ENCODE data around the gene BRAP.
"Not testable (repeated sequence)": the region's sequence is repeated elsewhere in the genome, so short reads cannot be mapped to it uniquely, and the experiment has no call there.

The BRAP gene

GRCh38 chr12:111685811-111686573, at the start of gene BRAP, which contains the start of gene ACAD10:
TSS of gene BRAP (minus strand) at chr12:111685956. CDS start at chr12:111685792, 164 bp downstream.
TSS of gene ACAD10 (plus strand) at chr12:111686053. CDS start at chr12:111692710, 6,657 bp downstream.
- peak; percentile 85 to 90 for DNase-seq (ENCODE audit: low read depth in 2 of 2)

- DNase-seq (ENCODE audit: low read depth in 2 of 2) = no peak
Observed at GRCh38 chr12:111733340-111733915, 47.7 kb upstream of the BRAP start.

GRCh38 chr12:111732786-111733185, 47.0 kb upstream of the BRAP start:
- no peak for DNase-seq (ENCODE audit: low read depth in 2 of 2)

- DNase-seq (ENCODE audit: low read depth in 2 of 2) = no peak
Observed at GRCh38 chr12:111730420-111730819, 44.7 kb upstream of the BRAP start.

GRCh38 chr12:111728795-111729194, 43.0 kb upstream of the BRAP start:
- DNase-seq (ENCODE audit: low read depth in 2 of 2) = no peak

GRCh38 chr12:111723646-111724360, 38.0 kb upstream of the BRAP start:
- not testable (repeated sequence) for DNase-seq (ENCODE audit: low read depth in 2 of 2)

GRCh38 chr12:111720457-111720856, 34.7 kb upstream of the BRAP start:
- DNase-seq (ENCODE audit: low read depth in 2 of 2) = no peak

GRCh38 chr12:111719316-111719715, 33.6 kb upstream of the BRAP start:
- DNase-seq (ENCODE audit: low read depth in 2 of 2) = not testable (repeated sequence)

GRCh38 chr12:111715279-111715678, 29.5 kb upstream of the BRAP start:
- DNase-seq (ENCODE audit: low read depth in 2 of 2) = no peak

- no peak for DNase-seq (ENCODE audit: low read depth in 2 of 2)
Observed at GRCh38 chr12:111706145-111706544, 20.4 kb upstream of the BRAP start.

GRCh38 chr12:111705672-111706071, 19.9 kb upstream of the BRAP start:
- no peak for DNase-seq (ENCODE audit: low read depth in 2 of 2)

- DNase-seq (ENCODE audit: low read depth in 2 of 2) = no peak
Observed at GRCh38 chr12:111699962-111700361, 14.2 kb upstream of the BRAP start.

- DNase-seq (ENCODE audit: low read depth in 2 of 2) = no peak
Observed at GRCh38 chr12:111693818-111694217, 8.1 kb upstream of the BRAP start.

- DNase-seq (ENCODE audit: low read depth in 2 of 2) = no peak
Observed at GRCh38 chr12:111692575-111693210, 6.9 kb upstream of the BRAP start.

- DNase-seq (ENCODE audit: low read depth in 2 of 2) = no peak
Observed at GRCh38 chr12:111691262-111691661, 5.5 kb upstream of the BRAP start.

GRCh38 chr12:111687952-111688351, 2.2 kb upstream of the BRAP start:
- no peak for DNase-seq (ENCODE audit: low read depth in 2 of 2)

GRCh38 chr12:111687255-111687654, 1.5 kb upstream of the BRAP start:
- DNase-seq (ENCODE audit: low read depth in 2 of 2) = no peak

- no peak for DNase-seq (ENCODE audit: low read depth in 2 of 2)
Observed at GRCh38 chr12:111686574-111687105, 884 bp upstream of the BRAP start.

GRCh38 chr12:111685322-111685810, 390 bp downstream of the BRAP start:
- no peak for DNase-seq (ENCODE audit: low read depth in 2 of 2)

GRCh38 chr12:111684485-111685198, 1.1 kb downstream of the BRAP start:
- not testable (repeated sequence) for DNase-seq (ENCODE audit: low read depth in 2 of 2)

GRCh38 chr12:111677186-111677585, 8.6 kb downstream of the BRAP start:
- no peak for DNase-seq (ENCODE audit: low read depth in 2 of 2)
